MM.1S (cell line): ENCODE results near the gene IRGQ.

Experiments used
- DNase-seq: peaks from one replicate; pipeline ENCODE4 v3.0.0-alpha.2; 2015
- H2AFZ ChIP-seq: fragments of 300-600 bp; sonication (generic); 2 replicates; pipeline ENCODE4 v1.6.0; 2016; ENCODE audit warnings: antibody characterized with exemption, low read length
- H3F3A ChIP-seq: fragments of 300-600 bp; sonication (generic); 2 replicates; pipeline ENCODE4 v1.6.1; 2016; ENCODE audit warnings: mild to moderate bottlenecking, antibody characterized with exemption, low read length, moderate library complexity, mixed read lengths; ENCODE audit not compliant: insufficient read depth
- H3K27ac ChIP-seq: fragments of 300-600 bp; sonication (generic); 2 replicates; pipeline ENCODE4 v1.5.1; 2016; ENCODE audit warnings: mild to moderate bottlenecking, low read length
- H3K27me3 ChIP-seq: fragments of 300-600 bp; sonication (generic); replicated peaks from 2 replicates; pipeline ENCODE4 v1.6.0; 2016; ENCODE audit warnings: low read length; ENCODE audit not compliant: insufficient read depth
- H3K36me3 ChIP-seq: fragments of 300-600 bp; sonication (generic); replicated peaks from 2 replicates; pipeline ENCODE4 v1.6.1; 2016; ENCODE audit warnings: mild to moderate bottlenecking, low read length, mixed read lengths; ENCODE audit not compliant: insufficient read depth
- H3K4me1 ChIP-seq: fragments of 300-600 bp; sonication (generic); 2 replicates; pipeline ENCODE4 v1.6.1; 2016; ENCODE audit warnings: low read length, mixed read lengths
- H3K4me2 ChIP-seq: fragments of 300-600 bp; sonication (generic); 2 replicates; pipeline ENCODE4 v1.6.0; 2016; ENCODE audit warnings: low read depth, low read length
- H3K4me3 ChIP-seq: fragments of 300-600 bp; sonication (generic); 2 replicates; pipeline ENCODE4 v1.5.1; 2016; ENCODE audit warnings: low read length, mixed read lengths
- H3K79me2 ChIP-seq: fragments of 300-600 bp; sonication (generic); 2 replicates; pipeline ENCODE4 v1.6.1; 2016; ENCODE audit warnings: mixed run types, low read length, mixed read lengths
- H3K9ac ChIP-seq: fragments of 300-600 bp; sonication (generic); 2 replicates; pipeline ENCODE4 v1.6.1; 2016; ENCODE audit warnings: low read length, mixed read lengths
- H3K9me2 ChIP-seq: fragments of 300-600 bp; sonication (generic); replicated peaks from 2 replicates; pipeline ENCODE4 v1.6.1; 2016; ENCODE audit warnings: mild to moderate bottlenecking, low read length, mixed read lengths; ENCODE audit not compliant: insufficient read depth
- H3K9me3 ChIP-seq: fragments of 300-600 bp; sonication (generic); replicated peaks from 2 replicates; pipeline ENCODE4 v1.6.1; 2016; ENCODE audit warnings: mild to moderate bottlenecking, low read length, mixed read lengths; ENCODE audit not compliant: insufficient read depth
- H4K20me1 ChIP-seq: fragments of 300-600 bp; sonication (generic); 2 replicates; pipeline ENCODE4 v1.6.1; 2016; ENCODE audit warnings: mild to moderate bottlenecking, low read length, moderate library complexity, mixed read lengths; ENCODE audit not compliant: insufficient read depth
- EZH2 ChIP-seq: fragments of 300-600 bp; sonication (generic); optimal IDR thresholded peaks from 2 replicates; pipeline ENCODE3; 2017; ENCODE audit warnings: low read depth, mild to moderate bottlenecking, antibody characterized with exemption, low read length, mixed read lengths
- EZH2phosphoT487 ChIP-seq: fragments of 300-600 bp; sonication (generic); IDR thresholded peaks from 2 replicates; pipeline ENCODE4 v1.6.1; 2018; ENCODE audit warnings: antibody characterized with exemption, low read length
- TF ChIP-seq, protein P1 (sequence below): fragments of 300-600 bp; sonication (generic); IDR thresholded peaks from 2 replicates; pipeline ENCODE4 v1.5.1; 2016; ENCODE audit warnings: antibody characterized with exemption, low read length, mixed read lengths

The IRGQ gene

DNA sequence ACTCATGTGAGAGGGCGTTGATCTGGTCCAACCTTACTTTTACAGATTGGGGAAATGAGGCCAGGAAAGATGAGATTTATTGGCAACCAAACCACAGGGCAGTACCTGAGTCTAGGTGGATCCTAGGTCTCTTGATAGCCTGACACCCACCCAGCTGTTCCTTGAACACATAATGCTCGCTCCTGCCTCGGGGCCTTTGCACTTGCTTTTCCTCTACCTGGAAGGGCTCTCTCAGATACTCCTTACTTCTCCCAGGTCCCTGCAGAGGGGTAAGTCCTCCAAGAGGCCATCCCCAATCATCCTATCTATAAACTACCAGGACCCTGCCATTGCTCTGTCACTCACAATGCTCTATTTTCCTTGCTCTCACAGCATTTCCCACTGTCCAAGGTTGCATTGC is 55.6 kb downstream of the IRGQ start:
- Histone ChIP-seq H3K4me3 (no peak overlapping the region), H3K9me2 (no peaks in the 10 kb centered on the region), H3K79me2 (no peaks in the 10 kb centered on the region), H3K9me3 (no peaks in the 10 kb centered on the region), H3K36me3 (no peaks in the 10 kb centered on the region), H3K27ac (no peak overlapping the region), H4K20me1 (no peaks in the 10 kb centered on the region), H3K4me2 (no peak overlapping the region), H2AFZ (no peak overlapping the region), H3K27me3 (no peaks in the 10 kb centered on the region), H3F3A (0 out of 2 replicates have a peak, but pooled peaks cover 10% of the 10 kb centered on the region), H3K9ac (no peak overlapping the region), H3K4me1 (no peaks in the 10 kb centered on the region)
- no peak for DNase-seq
- TF ChIP-seq EZH2phosphoT487 = no peak

DNA sequence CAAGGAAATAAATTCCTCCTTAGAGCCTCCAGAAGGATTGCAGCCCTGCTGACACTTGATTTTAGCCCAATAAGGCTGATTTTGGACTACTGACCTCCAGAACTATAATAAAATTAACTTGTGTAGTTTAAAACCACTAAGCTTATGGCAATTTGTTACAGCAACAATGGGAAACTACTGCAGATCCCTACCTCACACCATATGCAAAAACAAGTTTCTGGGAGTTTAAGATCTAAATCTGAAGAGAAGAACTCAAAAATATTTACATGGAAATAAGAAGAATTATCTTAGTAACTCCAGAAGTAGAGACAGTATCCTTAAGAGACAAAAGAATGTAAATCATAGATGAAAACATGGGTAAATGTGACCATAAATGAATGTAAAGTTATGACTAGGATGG is 57.0 kb downstream of the IRGQ start:
- no peak overlapping the region for H2AFZ ChIP-seq
- H3K4me2 ChIP-seq = no peak overlapping the region
- H3F3A ChIP-seq = peaks cover 16% of the 10 kb centered on the region
- no peaks in the 10 kb centered on the region for H3K36me3 ChIP-seq
- DNase-seq = no peak
- no peaks in the 10 kb centered on the region for H3K79me2 ChIP-seq
- H3K27ac ChIP-seq = no peak overlapping the region
- H4K20me1 ChIP-seq = no peaks in the 10 kb centered on the region
- H3K27me3 ChIP-seq = no peaks in the 10 kb centered on the region
- H3K9me3 ChIP-seq = no peaks in the 10 kb centered on the region
- no peak for TF ChIP-seq EZH2
- no peak for TF ChIP-seq EZH2phosphoT487
- TF ChIP-seq, protein P1, sequence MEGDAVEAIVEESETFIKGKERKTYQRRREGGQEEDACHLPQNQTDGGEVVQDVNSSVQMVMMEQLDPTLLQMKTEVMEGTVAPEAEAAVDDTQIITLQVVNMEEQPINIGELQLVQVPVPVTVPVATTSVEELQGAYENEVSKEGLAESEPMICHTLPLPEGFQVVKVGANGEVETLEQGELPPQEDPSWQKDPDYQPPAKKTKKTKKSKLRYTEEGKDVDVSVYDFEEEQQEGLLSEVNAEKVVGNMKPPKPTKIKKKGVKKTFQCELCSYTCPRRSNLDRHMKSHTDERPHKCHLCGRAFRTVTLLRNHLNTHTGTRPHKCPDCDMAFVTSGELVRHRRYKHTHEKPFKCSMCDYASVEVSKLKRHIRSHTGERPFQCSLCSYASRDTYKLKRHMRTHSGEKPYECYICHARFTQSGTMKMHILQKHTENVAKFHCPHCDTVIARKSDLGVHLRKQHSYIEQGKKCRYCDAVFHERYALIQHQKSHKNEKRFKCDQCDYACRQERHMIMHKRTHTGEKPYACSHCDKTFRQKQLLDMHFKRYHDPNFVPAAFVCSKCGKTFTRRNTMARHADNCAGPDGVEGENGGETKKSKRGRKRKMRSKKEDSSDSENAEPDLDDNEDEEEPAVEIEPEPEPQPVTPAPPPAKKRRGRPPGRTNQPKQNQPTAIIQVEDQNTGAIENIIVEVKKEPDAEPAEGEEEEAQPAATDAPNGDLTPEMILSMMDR = no peak
- H3K4me3 ChIP-seq = no peak overlapping the region
- H3K9me2 ChIP-seq = no peaks in the 10 kb centered on the region
- no peak overlapping the region for H3K9ac ChIP-seq
- no peaks in the 10 kb centered on the region for H3K4me1 ChIP-seq

DNA sequence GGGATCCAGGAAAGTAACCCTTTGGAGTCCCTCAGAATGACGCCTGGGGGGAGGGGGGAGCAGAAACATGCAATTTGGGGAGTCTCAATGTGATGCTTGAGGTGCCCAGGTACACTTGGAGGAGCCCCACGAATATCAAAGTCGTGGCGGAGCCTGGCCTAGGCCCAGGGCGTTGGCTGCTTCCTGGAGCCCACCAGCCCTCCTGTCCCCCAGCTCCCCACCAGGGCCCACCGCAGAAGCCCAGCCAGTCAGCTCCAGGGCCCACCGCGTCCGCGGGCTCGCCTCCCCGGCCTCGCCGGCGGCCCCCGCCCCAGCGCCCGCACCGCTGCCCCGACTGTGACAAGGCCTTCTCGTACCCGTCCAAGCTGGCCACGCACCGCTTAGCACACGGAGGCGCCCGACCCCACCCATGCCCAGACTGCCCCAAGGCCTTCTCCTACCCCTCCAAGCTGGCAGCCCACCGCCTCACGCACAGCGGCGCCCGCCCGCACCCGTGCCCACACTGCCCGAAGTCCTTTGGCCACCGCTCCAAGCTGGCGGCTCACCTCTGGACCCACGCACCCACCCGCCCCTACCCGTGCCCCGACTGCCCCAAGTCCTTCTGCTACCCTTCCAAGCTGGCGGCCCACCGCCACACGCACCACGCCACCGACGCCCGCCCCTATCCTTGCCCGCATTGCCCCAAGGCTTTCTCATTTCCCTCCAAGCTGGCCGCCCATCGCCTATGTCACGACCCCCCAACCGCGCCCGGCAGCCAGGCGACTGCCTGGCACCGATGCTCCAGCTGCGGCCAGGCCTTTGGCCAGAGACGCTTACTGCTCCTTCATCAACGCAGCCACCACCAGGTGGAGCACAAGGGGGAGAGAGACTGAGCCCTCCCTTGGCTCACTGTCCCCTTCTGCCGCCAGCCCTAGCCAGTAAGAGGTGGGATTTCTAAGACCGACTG is 60.8 kb downstream of the IRGQ start:
- H3K4me3 ChIP-seq = no peak overlapping the region
- peaks cover 32% of the 10 kb centered on the region for H3F3A ChIP-seq
- no peaks in the 10 kb centered on the region for H3K79me2 ChIP-seq
- H3K4me1 ChIP-seq = no peaks in the 10 kb centered on the region
- no peak overlapping the region for H2AFZ ChIP-seq
- H3K4me2 ChIP-seq = no peak overlapping the region
- H3K9ac ChIP-seq = no peak overlapping the region
- DNase-seq = no peak
- no peaks in the 10 kb centered on the region for H3K27me3 ChIP-seq
- H3K27ac ChIP-seq = no peak overlapping the region
- no peaks in the 10 kb centered on the region for H3K9me2 ChIP-seq
- H3K36me3 ChIP-seq = no peaks in the 10 kb centered on the region
- no peaks in the 10 kb centered on the region for H4K20me1 ChIP-seq
- H3K9me3 ChIP-seq = no peaks in the 10 kb centered on the region
- no peak for TF ChIP-seq EZH2
- TF ChIP-seq, protein P1 = peak; percentile 28
